Measurements from ENCODE around the gene PEX12.
A peak's percentile ranks its signal among the peaks of the same experiment; 100 is the strongest.
"Not testable (repeated sequence)": the region's sequence is repeated elsewhere in the genome, so short reads cannot be mapped to it uniquely, and the experiment has no call there.

The PEX12 gene

GRCh38 chr17:35578197-35578928, at the start of gene PEX12:
Gene PEX12 (minus strand): TSS chr17:35578571. CDS start chr17:35578021, 550 bp downstream.
- peak; percentile 67 to 78 for DNase-seq

- no peak for DNase-seq
These were observed 49.0 kb upstream of the PEX12 start for GRCh38 chr17:35627417-35627816.

DNA sequence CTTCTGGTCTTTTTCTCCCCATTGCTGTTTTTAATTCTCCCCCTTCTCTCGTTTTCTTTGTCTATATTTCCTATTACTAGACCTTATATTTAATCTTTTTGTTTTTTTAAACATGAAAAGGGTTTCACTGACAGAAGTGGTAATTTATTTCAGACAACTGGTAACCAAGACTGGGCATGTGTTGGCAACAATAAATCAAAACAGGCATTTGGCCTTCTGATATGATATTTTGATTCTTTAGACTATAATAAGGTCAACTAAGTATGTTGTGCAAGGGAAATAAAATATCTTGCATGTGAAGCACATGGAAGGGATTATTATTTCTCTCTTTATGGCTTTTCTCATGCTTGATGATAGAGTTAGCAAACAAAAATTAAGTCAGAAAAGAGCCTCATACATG, 43.4 kb upstream of the PEX12 start:
- DNase-seq, result no peak

GRCh38 chr17:35618628-35619027, 40.3 kb upstream of the PEX12 start:
- no peak for DNase-seq

DNA sequence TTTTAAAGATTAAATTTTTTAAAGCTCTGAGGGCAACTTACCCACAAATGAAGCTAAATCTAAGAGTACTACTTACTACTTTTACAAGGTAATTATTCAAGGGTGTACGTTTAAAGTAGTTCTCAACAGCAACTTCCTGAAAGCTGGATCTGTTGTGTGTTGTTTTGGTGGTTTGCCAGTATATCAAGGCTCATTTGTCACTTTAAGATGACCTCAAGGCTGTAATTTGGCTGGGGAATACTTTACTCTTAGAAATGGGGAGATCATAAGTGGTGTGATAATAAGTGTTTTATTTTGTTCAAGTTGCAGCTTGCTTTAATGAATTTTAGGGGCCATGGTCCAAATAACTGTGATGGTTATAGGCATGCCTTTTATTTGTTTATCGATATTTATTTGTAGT, 39.1 kb upstream of the PEX12 start:
- DNase-seq, result no peak

DNA sequence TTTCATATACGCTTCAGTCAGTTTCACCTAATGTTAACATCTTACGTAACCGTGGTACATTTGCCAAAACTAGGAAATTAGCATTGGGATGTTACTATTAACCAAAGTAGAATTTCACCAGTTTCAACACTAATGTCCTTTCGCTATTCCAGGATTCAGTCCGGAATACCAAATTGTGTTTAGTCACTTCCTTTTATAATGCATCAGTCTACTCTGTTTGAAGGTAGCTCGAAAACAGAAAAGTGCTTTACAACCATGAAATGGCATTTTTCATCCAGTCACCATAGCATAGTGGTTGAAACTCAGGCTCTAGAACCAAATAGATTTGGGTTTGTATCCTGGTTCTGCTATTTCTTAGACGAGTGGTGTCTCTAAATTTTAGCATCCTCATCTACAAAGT, 38.2 kb upstream of the PEX12 start:
- DNase-seq, result no peak

DNA sequence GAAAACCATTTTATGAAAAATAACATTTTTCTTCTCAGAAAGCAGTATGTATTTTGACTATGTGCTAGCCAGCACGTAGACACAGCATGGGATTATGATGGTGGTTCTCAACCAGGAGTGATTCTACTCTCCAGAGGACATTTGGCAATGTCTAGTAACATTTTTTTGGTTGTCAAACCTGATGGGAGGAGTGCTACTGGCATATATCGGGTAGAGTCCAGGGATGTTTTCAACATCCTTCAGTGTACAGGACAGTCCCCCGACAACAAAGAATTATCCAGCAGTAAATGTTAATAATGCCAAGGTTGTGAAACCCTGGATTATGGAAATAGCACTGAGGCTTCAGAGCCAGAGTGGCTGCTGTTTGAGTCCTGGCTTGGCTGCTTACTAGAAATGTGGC, 36.4 kb upstream of the PEX12 start:
- no peak for DNase-seq

DNA sequence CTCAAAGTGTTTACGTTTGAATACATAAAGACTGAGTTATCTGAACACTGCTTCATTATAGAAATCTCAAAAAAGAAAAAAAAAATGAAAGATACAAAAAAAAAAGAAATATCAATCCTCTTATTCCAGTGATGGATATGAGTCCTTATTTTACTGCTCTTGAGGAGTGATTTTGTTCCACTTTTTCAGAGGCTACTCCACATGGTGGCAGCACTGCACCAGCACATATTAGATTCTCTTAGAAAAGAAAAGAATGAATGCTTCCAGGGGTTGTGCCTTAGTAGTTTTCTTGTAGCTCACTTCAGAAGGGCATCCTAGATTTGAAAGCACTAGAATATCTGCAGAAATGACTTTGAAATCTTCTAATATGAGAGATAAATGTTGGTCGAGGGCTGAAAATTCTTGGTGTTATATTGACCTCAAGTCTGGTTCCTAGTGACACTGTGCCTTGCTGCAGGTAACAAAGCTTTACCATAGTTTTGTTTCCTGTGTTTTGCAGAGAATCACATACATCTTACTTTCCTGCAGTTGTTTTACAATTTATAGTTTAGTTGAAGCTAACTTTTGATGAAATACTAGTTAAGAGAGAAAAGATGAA, 34.7 kb upstream of the PEX12 start:
- peak; percentile 9 to 12 for DNase-seq

- not testable (repeated sequence) for DNase-seq
These were observed 32.4 kb upstream of the PEX12 start for GRCh38 chr17:35610746-35611145.

- no peak for DNase-seq
These were observed 31.5 kb upstream of the PEX12 start for GRCh38 chr17:35609831-35610230.

- DNase-seq, result no peak
These were observed 29.0 kb upstream of the PEX12 start for GRCh38 chr17:35607239-35607847.

DNA sequence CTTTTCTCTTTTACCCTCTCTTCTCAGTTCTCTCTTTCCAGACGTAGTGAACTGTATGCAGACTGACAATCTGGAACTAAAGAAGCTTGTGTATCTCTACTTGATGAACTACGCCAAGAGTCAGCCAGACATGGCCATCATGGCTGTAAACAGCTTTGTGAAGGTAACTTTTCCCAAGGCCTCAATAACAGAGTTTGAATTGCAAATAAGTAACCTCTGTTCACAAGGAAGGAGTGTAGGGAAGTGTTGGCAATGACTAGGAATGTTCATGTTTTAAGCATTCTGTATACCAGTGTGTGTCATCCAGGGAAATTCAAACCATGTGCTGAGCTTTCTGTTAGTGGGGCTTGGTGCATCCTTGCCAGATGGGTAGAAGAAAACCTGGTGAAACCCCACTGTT, 27.3 kb upstream of the PEX12 start:
- no peak for DNase-seq

DNA sequence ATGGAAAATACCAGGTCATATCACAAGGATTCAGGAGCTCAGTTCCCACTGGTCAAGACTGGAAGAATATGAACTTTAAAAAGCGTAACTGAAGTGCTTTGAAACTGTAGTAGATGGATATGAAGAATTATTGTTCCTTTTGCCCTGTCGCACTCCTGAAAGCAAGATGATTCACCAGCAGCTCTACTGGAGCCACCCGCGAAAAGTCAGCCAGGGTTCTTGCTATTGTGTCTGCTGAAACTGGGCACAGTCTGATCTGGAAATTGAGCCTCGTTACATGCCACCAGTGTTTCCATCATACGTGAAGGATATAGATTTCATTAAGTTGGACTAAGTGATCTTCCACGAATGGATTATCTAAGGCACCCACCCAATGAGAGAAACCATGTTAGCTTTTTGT, 25.3 kb upstream of the PEX12 start:
- no peak for DNase-seq

DNA sequence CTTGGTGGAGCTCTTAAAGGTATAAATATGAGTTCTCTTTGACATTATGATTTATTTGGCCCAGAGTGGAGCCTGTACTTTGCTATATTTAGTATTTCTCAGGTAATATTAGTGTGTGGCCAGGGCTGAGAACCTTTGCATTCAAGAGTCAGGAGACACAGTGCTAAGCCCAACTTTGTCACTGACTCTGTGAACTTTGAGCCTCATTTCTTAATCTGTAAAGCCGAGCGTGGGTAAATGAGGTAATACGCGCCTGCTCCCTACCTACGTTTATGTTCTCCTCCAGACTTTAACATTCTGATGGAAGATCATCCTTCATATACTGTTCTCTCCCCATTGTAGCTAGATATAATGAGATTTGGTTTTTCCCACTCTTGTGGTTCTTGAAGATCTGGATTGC, 19.2 kb upstream of the PEX12 start:
- DNase-seq, result no peak

- no peak for DNase-seq
These were observed 18.3 kb upstream of the PEX12 start for GRCh38 chr17:35596530-35597233.

GRCh38 chr17:35596072-35596471, 17.7 kb upstream of the PEX12 start:
- no peak for DNase-seq

DNA sequence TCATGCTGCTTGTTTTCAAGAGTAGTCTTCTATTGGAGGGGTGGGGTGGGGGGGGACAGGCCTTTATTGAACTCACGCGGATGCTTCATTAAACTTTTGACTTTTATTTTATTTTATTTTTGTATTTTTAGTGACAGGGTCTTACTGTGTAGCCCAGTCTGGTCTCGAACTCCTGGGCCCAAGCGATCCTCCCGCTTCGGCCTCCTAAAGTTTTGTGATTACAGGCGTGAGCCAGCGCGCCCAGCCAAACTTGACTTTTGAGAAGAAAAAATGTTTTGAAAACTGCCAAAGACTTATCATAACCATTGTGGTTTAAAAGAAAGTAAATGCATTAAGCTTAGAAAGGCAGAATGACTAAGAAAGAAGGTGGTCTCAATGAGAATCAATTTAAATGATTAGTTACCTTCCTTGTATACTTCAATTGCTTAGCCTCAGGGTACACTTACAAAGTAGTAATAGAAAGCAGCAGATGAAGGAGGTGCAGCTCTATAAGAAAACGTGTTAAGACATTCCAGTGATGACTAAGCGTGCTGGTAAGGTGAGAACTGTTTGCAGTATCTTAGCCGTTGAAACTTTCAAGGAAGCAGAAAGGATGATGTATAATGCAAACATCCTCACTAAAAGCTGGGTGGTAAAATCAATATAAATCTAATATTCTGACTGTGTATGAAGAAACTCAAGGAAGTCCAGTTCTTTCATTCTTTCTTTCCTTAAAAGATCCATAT, 10.0 kb upstream of the PEX12 start:
- DNase-seq, result no peak

- peak; percentile 97 to 98 for DNase-seq
These were observed 8.9 kb upstream of the PEX12 start, which contains the start of gene AP2B1 for GRCh38 chr17:35587074-35587961. Gene AP2B1 (plus strand): TSS chr17:35587322. CDS start chr17:35594031, 6,709 bp downstream.

- DNase-seq, result no peak
These were observed 8.2 kb upstream of the PEX12 start for GRCh38 chr17:35586569-35587073.

DNA sequence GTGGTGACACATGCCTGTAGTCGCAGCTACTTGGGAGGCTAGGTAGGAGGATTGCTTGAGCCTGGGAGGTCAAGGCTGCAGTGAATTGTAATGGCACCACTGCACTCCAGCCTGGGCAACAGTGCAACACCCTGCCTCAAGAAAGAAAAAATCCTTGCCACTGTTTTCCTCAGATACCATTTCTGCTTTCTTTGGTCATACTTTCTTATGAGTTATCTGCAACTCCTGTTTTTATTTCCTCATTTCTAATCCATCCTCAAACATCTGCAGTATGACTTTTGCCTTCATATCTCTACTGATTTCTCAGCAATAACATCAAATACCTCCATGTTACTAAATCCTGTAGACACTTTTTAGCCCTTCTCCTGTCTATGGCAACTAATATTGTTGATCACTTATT, 5.7 kb upstream of the PEX12 start:
- no peak for DNase-seq

DNA sequence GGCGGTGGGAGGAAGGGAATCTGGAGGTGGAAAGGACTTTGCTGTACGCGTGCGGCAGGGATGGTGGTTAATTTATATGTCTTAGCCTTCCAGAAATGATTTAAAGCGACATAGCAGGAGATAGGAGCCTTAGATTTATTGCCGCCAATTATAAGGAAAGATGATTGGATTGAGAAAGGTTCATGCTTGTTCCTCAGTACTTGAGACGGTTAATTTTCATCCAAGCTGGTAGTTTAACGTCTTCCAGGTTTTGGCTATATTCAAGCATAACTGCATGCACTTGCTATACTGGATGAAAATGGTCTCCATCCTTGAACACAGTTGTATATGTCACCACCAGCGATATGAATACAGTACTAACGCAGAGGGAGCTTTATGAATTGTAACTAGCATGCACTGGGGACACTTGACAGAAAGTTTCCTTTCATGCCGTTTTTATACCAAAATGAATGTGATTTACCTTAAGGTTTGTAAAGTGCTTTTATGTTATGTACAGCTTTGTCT, 610 bp upstream of the PEX12 start:
- DNase-seq, result no peak

DNA sequence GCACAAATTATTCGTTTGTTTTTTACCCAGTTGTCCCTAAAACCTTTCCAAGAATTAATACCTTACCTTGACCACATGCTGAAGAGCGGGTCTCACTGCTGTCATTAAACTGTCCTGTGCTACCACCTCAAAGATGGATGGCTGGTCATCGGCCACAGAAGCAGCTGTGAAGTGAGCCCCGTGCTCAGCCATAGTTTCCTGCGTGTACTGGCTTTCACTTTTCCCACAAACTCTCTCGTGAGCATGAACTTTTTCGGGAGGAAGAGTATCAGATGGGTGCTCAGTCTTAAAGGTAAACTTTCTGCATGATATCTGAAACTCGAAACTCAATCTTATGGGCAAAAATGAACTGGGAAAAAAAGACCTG, 558 bp downstream of the PEX12 start:
- DNase-seq, result no peak
